GM18526 (cell line): ENCODE measurements around the gene PSMD6.

ENCODE experiments used
- POLR2A ChIP-seq: IDR thresholded peaks from 3 replicates; pipeline ENCODE4 v1.6.1; 2011; ENCODE audit not compliant: insufficient read length; ENCODE audit errors: extremely low read depth

The PSMD6 gene

DNA sequence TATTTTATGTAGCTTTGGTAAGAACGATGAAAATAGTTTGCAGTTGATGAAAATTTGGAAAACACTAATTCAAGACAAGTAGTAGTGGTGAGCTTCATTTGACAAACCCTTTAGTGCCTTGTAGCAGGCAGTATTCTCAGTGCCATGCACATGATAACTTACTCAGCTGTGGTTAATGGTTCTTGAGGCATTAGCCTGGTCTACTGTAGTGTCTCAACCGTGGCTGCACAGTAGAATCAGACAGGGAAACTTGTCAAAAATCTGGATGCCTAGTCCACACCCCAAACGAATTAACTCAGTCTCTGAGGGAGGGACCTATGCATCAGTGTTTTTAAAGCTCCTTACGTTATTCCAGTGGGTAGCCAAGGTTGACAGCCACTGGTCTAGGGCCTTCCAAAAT is 45.4 kb downstream of the PSMD6 start:
- TF ChIP-seq POLR2A, result no peak

DNA sequence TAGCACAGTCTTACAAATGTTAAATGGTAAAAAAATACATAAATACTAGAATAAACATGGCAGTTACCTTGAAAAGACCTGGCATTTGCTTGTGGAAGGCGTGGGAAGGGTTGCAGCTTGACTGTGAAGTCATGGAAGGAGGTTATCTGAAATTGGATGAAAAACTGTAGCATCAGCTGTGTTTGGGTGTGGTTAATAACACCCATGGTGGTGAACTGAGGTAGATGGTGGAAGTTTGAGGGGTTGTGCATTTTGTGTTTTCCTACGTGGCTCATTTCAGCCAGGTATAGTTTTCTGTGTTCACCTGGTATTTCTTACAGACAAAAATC is 46.5 kb downstream of the PSMD6 start:
- no peak for TF ChIP-seq POLR2A

DNA sequence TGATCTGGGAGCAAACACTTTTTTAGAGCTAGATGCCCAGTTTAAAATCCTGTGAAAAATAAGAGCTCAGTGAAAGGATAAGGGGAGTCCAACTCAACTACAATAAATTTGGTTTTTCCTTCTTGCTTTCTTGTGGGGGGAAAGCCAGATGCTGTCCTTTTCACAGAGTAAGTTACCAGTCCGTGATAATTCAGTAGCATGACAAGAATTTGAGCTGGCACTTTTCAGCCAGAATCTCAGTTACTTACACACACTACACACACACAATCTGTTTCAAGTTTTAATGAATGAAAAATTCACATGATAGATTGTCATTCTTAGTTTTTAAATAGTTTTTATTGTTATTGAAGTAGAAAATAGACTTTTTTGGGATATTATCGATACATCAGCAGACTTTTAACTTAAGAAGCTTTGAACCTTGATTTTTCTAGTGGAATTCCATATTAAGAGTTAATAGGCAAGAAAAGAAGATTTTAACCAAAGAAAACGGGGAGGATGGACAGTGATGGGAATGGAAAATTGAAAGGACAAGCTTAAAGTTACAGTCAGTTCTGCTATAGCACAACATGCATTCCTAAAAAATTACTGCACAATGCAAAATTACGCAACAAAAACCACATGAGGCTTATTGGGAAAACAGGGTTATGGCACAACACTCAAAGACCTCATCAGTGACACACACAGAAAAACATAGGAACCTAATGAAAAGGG is 47.0 kb downstream of the PSMD6 start:
- TF ChIP-seq POLR2A, result no peak

DNA sequence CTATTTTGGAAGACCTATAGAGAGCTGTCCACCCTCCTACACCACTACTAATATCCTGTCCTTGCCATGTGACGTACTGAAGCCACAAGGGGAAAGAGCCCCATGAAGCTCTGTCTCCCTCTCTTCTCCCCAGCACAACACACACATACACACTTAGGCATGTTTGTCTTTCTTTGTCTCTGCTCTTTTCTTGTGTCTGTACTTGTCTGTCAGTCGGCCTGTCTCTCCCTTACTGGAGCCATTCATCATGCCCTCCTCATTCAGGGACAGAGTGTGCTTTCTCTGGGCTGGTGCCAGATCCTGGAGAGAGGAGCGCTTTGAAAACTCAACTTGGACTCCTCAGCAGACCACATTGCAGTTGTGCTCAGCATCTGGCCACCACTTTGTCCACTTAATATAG is 47.6 kb downstream of the PSMD6 start:
- TF ChIP-seq POLR2A, result no peak

DNA sequence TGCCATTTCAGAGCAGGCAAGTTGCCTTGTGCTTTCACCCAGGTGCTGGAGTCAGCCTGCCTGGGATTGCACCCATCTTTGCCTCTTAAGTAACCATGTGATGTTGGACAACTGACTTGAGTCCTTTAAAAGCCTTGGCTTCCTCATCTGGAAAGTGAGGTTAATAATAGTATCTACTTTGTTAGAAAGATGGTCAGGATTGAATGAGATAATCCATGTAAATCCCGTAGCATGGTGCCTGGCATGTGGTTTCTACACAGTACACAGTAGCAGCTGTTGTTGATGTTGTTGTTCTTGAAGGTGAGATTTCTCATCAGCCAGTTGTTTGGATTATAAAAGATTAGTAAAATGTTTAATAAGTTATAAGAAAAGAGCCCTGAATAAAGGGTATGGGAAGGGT is 48.8 kb downstream of the PSMD6 start:
- no peak for TF ChIP-seq POLR2A

DNA sequence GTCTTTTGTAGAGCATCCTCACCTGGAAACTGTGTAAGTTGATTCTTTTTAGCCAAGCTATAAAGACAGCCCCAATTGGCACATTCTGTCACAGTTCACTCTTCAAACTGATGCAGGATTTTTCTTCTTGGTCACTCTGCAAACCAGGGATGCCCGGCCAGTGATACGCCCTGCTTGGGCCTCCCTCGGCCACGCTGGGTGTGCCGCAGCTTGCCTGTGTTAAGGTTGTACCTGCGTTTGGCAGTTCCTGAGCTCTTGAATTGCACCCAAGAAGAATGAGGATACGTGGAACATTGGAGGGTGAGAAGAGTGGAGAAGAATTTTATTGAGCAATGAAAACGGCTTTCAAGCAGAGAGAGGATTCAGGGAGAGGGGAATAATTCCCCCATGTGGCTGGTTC is 49.9 kb downstream of the PSMD6 start:
- TF ChIP-seq POLR2A, result no peak

DNA sequence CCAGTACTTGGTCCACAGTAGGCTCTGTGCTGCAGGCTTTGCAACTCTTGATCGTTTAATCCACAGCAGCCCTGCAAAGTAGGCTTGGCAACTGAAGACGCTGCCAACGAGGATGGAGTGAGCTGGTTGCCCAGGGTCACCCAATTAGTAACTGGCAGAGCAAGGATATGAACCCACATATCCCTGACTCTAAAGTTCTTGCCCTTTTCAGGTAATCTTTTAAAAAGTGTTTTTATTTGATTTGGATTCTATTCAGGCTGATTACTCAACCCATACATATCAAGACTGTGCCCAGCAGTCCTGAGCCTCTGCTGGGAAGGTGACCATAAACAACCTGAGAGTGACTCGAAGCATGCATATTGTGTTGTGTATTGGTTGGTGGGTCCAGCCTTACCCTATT is 50.3 kb downstream of the PSMD6 start:
- TF ChIP-seq POLR2A, result no peak

DNA sequence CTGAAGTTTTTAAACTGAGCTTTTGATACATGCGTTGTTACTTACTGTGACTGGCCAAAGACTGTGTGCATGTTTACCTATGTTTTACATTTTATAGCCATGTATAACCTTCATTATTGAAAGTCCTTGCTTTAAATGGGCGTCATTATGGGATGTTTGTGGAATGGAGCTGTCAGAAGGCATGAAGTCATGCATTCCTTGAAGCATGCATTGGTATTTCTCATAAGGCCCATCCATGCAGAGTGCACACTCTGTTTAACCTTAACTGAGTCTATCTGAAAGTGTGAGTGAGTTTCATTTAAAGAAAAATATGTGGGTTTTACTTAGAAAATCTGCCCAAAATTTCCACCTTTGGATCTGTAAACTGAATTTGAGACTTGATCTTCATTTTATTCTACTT is 51.1 kb downstream of the PSMD6 start:
- TF ChIP-seq POLR2A, result no peak

DNA sequence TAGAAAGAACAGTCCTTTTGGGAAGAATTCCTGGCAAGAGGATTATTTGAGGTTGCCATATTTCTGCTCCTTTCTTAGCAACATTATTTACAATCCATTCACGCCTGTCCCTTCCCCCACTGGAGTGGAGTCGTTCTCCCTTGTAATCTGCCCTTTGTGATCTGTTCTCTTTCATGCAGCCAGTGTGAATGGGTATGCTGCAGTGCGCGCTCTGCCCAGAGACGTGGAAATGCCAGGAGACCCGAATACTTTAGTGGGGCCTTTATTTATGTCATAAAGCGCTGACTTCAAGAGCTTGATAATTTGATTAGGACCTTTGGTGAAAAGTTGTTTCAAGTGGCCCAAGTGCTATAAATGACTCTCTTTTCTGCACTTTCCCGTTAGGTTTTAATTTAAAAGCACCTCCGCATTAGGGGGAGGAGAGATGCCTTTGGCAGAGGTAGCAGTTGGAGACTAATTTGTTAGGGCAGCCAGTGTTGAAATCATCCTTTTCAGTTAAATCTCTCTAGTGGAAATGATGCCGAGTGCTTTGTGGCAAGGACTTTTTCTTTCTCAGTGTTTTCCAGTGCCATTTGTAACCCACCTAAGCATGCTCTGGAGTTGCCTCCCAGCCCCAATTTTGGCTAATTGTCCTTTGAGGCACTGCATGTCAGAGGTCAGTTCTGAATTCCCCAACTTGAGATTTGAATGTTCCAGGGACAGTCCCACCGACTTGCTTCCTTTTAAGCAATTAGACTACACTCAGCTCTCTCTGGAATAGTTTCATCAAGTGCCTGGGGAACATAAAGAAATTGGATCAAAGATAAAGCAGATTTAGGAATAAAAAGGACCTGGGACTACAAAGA is 52.4 kb downstream of the PSMD6 start:
- TF ChIP-seq POLR2A, result no peak

DNA sequence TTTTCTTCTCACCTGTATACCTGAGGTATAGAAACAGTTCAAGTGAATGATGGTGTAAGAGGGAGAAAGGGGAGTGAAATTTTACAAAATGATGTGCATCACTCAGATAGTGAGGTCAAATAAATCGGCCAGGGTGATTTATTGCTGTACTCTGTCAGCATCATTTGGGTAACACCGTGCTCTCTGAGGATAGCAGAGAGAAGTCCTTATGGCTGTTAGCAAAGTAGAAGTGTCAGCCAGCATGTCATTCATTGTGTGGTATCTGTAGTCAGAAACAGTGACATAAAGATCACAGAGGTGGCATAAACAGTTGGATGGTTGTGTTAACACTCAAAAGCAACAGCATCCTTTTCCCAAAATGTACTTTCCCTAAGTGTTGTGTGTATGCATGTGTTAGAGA is 53.4 kb downstream of the PSMD6 start:
- no peak for TF ChIP-seq POLR2A

DNA sequence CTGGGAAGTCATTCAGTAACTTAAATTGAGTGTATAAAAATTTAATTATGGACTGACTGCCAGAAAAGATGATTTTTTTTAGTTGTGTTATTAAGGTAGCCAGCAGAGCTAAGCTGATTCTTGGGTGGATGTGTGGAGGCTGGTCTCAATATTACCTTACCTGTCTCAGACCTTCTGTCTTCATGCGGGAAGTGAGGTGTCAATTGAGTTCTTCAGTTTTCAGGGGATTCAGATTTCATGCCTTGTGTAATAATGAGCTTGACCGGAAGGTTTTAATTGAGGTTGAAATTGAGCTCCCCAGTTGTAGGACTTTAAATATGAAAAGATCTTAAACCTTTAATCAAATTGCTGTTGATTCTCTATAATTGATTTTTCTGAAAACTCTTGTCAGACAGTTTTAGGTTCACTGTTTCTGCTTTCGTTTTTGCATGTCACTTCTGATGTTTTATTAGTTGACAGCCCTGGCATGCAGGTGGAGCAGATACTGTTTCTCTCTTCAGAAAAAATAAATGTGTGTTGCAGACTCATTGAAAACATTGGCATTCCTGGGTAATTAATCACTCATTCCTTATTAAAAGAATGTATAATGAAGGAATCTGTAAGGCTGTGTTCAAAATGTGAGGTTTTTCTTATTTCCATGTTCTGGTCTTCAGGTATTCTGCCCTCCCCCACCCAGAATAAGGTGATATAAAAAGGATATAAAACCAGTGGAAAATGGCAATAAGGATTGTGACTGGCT is 54.5 kb downstream of the PSMD6 start:
- TF ChIP-seq POLR2A, result no peak

DNA sequence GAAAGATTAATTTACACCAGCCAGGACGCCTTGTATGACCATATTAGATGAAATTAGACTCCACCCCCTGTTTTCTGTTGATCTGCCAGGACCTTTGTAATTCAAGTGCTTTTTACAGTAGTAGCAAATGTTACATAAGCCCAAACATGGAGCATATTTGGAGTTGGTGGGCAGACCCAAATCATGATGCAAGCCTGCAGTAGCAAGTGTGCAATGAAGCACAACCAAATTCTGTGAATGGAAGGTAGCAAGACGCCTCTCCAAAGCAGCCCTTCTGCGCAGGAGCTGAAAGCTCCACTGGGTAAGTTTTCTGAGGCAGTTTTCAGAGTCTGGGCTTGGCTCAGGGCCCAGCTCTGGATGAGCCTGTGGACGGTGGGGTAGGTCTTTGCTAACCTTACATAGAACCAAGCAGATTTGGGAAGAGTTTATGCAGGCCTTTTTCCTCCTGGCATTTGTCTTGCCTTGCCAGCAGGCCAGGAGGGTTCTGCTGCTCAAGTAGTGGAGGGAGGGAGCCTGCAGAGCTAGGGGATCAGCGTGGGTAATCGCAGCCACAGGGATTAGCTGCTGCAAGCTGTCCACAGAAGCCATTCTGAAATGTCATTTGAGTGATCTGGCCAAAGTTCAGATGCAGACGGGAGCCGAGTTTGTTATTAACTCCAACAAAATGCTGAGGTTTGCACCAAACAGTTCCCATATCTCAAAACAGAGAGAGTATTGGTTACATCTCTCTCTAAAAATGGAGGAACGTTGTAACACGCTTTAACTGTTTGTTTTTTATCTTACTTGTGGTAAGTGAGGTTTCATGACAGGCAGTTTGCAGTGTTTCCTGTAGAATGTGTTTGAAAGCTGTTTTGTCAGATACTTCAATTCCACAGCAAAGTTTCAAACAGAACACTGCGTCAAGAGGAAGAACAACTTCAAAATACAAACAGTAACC is 55.4 kb downstream of the PSMD6 start:
- TF ChIP-seq POLR2A, result no peak

DNA sequence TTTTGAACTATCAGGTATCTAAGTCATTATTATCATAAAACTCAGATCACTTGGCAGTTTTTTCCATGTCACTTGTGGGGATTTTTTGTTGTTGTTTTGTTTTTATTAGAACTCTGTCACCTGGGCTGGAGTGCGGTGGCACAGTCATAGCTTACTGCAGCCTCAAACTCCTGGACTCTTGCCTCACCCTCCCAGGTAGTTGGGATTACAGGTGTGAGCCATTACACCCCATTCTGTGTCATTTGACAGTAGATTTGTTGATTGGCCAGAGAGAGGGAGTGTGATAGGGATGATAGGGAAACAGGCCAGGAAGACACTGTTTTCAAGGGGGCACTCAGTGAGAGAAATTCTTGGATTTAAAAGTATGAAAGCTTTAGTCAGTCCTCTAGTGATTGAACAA is 56.4 kb downstream of the PSMD6 start:
- no peak for TF ChIP-seq POLR2A

DNA sequence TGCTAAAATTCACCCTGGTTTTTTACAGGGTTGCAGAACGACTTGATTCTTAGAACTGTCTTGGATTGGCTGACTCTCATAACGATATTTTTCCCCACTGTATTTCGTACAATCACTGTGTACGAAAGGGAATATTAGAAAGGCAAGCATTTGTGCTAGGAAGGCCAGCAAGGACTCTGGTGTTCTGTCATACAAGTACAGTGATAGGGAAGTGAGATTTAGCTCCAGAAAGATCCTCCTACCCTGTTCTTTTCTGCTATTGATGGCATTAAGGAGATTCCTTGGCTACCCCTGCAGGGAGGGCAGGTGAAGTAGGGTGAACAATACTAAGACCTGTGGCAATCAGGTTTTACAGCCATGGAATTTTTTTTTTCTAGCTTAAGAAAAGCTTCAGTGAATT is 57.3 kb downstream of the PSMD6 start:
- TF ChIP-seq POLR2A, result no peak

DNA sequence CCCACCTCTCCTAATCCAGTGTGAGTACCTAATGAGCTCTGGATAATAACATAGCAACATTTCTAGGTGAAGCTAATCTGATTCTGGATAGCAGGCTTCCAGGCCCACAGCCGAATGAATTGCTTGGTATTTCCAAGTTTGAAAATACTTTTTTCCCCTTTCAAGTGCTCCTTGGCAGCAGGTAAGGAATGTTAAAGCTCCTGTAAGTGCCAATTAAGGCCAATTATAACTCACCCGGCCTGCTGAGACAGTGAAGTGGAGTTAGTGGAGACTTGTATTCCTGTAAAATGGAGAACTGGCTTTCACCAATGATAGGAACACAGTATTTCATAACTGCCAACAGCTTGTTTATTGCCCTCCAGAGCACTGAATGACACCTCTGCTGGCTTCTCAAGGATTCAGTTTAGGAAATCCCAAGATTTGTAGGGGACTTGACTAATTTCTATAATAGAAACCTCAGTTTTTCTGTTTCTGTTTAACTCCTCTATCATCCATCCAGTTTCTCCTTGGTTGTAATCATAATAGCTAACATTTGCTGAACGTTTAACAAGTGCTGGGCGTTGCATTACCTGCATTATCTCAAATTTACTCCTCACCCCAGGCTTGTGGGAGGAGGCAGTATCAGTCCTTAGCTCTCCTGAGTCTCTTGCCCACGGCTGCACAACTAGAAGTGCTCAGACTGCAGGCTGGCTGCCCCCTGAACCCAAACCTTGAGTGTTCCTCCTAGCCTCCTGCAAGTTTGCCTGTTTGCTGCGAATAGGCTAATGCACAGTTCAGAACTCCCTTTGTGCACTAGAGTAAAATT is 58.4 kb downstream of the PSMD6 start:
- no peak for TF ChIP-seq POLR2A

DNA sequence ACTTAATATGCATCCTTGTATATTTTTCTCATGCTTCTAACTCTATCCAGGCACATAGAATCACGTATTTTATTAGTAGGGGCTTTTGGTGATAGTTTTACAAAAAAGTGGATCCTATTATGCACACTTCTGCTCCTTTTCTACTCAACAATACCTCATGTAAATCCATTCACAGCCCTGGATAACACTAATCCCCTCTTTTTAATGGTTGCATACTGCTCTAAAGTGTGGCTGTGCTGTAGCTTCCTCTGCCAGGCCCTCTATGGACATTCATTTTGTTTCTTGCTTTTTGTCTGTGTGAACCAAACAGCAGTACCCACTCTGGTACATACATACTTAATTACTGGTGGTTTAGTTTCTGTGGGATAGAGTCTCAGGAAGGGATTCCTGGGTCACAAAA is 59.8 kb downstream of the PSMD6 start:
- no peak for TF ChIP-seq POLR2A
